Cerebellar nuclear complex (tissue), 1 donor: ENCODE data around the gene SLC8A1.
"Not testable (repeated sequence)": the region's sequence is repeated elsewhere in the genome, so short reads cannot be mapped to it uniquely, and the experiment has no call there.

Source experiments
- DNase-seq, 2 experiments: peaks; one replicate each; lab custom pipeline; 2025; lab: John Stamatoyannopoulos, UW

Gene SLC8A1

DNA sequence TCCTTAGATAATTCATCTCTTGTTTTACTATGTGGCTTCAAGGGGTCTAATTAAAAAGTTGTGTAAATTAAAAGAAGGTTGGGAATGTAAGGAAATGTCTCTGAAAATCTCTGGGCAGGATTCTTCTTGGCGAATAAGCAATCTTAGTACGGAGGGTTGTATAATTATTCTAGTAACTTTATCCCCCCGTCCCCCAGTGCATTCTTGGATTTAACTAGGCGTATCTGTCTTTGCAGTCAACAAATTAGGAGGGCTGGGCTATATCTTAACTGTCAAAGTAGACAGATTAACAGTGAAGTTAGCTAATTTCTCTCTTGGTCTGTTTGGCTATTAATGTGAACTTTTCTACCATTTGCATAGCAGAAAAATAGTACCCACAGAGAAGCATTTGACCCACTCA is 343.0 kb downstream of the SLC8A1 start:
- no peak for DNase-seq

- no peak for DNase-seq
Observed at GRCh38 chr2:40106061-40106460, 345.8 kb downstream of the SLC8A1 start.

DNA sequence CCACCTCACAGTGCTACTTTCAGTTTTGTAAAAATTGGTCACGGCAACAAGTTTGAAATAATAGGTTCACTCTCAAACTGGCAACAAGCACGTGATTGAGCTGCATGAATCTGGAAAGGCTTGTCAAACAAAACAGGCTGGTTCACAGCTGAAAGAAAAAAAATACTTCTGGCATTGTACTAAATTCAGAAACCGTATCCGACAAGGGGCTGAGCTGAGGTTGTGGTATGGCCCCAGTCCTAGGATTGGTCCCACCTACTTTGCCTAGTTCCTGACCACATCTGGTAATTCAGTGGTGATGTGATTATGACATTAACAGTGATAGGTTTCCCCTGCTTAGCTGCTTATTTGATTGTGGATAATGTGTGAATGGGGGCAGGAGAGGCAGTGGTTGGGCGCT is 346.3 kb downstream of the SLC8A1 start:
- no peak for DNase-seq

DNA sequence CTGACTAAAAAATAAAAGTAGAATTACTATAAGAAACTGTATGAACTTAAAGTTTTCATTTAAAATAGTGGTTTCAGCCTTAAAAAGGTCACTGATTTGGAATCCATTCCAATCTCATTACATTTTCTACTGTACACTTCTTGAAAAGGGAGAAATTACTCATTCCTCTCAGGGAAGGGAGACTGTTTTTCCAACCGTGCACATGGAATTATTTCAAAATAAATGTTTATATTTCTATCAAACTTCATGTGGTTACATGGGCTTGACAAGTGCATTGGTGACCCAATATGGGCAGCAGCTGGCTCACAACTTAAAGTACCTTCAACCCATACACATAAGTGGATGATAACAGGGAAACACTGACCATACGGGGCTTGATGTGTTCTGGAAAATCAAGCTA is 348.3 kb downstream of the SLC8A1 start:
- DNase-seq = no peak

GRCh38 chr2:40103163-40103562 is 348.7 kb downstream of the SLC8A1 start:
- DNase-seq = no peak

DNA sequence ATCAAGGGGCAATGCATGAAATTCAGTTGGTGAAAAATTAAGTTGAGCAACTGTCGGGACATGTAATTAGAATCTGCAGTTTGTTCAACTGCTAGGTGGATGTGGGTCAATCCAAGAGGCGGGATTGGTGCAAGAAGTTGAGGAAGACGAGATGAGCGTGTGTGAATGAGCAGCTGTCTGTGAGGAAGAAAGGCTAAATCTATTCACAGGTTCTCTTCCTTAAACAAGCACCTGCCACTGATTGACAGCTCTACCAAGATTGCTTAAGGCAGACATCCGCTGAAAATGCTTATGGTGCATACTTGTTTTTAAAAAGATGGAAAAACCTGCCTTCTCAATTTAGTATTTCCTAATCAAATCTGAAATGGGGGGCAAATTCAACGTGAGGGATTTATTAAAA is 349.4 kb downstream of the SLC8A1 start:
- no peak for DNase-seq

GRCh38 chr2:40101131-40101575 is 350.7 kb downstream of the SLC8A1 start:
- no peak for DNase-seq

GRCh38 chr2:40100676-40101075 is 351.2 kb downstream of the SLC8A1 start:
- no peak for DNase-seq

- DNase-seq = no peak
Observed at GRCh38 chr2:40098786-40099470, 353.0 kb downstream of the SLC8A1 start.

- DNase-seq = no peak
Observed at GRCh38 chr2:40097691-40098385, 354.1 kb downstream of the SLC8A1 start.

DNA sequence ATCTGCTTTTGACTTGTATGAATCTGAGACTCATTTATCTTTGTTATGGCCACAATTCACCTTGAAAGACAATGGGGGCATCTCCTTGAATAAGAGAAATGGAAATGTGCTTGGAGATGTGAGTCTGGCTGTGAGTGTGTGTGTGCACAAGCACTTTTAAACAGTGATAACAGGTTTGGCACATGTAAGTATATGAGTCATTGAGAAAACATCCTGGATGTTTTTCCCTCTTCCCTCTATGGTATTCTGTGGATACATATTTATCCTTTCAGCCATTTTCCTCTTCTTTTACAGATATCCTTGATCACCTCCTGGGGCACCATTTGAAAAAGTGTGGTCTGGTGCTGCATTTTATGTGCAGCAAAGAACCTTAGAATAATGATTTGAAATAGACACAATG is 355.5 kb downstream of the SLC8A1 start:
- no peak for DNase-seq

GRCh38 chr2:40095000-40095399 is 356.9 kb downstream of the SLC8A1 start:
- no peak for DNase-seq

GRCh38 chr2:40094451-40094850 is 357.4 kb downstream of the SLC8A1 start:
- no peak for DNase-seq

GRCh38 chr2:40093021-40093675 is 358.7 kb downstream of the SLC8A1 start:
- DNase-seq = no peak

DNA sequence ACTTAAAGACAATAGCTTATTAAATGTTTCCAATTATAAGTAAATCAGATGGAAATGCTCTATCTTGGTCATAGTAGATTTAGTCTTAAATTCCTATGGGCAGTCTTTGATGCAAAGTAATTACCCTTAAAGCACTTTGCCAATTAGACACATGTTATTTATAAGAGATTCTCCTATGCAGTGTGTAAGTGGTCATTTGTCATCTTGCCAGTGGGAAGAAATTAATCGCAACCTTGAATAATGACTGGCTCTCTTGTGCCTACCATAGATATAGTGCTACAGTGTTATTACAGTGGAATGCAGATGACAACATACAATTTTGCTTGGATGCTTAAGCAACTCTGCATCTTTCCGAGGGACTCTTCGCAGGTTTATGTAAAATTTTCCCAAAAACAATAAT is 361.8 kb downstream of the SLC8A1 start:
- no peak for DNase-seq

GRCh38 chr2:40087927-40088326 is 364.0 kb downstream of the SLC8A1 start:
- DNase-seq = no peak

DNA sequence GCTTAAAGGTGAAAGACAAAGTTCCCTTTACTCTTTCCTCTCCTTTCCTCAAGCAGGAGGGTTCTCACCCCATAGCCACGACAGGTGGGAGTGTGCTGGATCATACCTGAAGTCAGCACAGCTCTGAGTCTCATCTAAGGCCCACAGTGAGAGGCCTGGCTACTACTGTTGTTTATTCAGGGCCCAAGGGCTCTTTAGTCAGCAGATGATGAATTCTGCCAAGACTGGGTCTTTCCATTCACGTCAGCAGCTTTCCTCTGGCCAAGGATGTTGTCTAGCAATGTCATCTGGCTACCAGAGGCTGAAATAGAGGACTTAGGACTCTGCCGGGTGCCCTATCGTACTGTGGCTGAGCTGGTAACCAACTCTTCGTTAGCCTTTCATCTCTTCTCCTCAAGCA is 364.5 kb downstream of the SLC8A1 start:
- no peak for DNase-seq

DNA sequence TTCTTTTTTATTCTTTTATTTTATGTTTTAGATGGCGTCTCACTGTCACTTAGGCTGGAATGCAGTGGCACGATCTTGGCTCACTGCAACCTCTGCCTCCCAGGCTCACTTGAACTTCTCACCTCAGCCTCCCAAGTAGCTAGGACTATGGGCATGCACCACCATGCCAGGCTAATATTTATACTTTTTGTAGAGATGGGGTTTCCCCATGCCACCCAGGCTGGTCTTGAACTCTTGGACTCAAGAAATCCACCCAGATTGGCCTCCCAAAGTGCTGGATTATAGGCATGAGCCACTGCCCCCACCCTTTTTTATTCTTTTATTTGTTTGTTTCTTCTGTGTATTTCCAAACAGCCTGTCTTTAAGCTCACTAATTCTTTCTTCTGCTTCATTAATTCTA is 366.1 kb downstream of the SLC8A1 start:
- DNase-seq = no peak

- not testable (repeated sequence) for DNase-seq
Observed at GRCh38 chr2:40073336-40073735, 378.6 kb downstream of the SLC8A1 start.

GRCh38 chr2:40072442-40073232 is 379.3 kb downstream of the SLC8A1 start:
- DNase-seq = no peak

GRCh38 chr2:40062381-40062780 is 389.5 kb downstream of the SLC8A1 start:
- DNase-seq = no peak

GRCh38 chr2:40049781-40050180 is 402.1 kb downstream of the SLC8A1 start:
- DNase-seq = no peak
